GM23248 (cell line): ENCODE results near the gene ACAA1.

Experiments
- EZH2 ChIP-seq: fragments of 200-600 bp; sonication (generic); IDR thresholded peaks from 2 replicates; pipeline ENCODE4 v1.6.1; 2018; ENCODE audit warnings: antibody characterized with exemption, mild to moderate bottlenecking; ENCODE audit not compliant: insufficient read depth, poor library complexity, severe bottlenecking
- EZH2phosphoT487 ChIP-seq: fragments of 200-600 bp; sonication (generic); IDR thresholded peaks from 2 replicates; pipeline ENCODE4 v1.6.1; 2018; ENCODE audit warnings: antibody characterized with exemption, moderate library complexity, mild to moderate bottlenecking, low read depth; ENCODE audit not compliant: insufficient read depth

DNA sequence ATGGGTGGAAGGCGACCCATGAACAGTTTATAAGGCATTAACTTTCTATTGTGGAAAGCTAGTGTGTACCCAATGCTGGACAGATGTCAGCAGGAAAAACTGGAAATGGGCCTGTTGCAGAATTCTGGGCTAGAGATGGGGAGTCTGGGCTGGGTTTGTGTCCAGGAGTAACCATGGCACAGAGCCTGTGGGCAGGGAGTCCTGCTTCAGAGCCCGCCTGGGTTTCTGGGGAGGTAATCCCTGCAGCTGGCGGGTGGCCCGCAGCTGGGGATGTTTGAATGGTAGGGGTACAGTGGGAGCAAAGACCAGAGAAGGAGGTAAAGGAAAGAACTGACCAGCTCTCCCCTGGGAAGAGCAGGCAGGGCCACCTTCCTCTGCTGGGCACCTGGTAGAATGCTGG is 25.7 kb downstream of the ACAA1 start:
- TF ChIP-seq EZH2 (no peak), EZH2phosphoT487 (no peak)
